Hepatocyte (in vitro differentiated cells): ENCODE data around the gene CLTB.

Experiments
- CTCF ChIP-seq: fragments of 200-600 bp; sonication (generic); IDR thresholded peaks from 2 replicates; pipeline ENCODE4 v1.5.1; 2016; ENCODE audit warnings: antibody characterized with exemption, mild to moderate bottlenecking; ENCODE audit not compliant: poor library complexity
- EZH2 ChIP-seq: fragments of 200-600 bp; sonication (generic); IDR thresholded peaks from 2 replicates; pipeline ENCODE4 v1.6.1; 2016; ENCODE audit warnings: antibody characterized with exemption, mild to moderate bottlenecking, borderline replicate concordance
- EZH2phosphoT487 ChIP-seq: fragments of 200-600 bp; sonication (generic); IDR thresholded peaks from one replicate; pipeline ENCODE4 v1.6.1; 2018; ENCODE audit warnings: antibody characterized with exemption, mild to moderate bottlenecking, low read depth, moderate library complexity; ENCODE audit not compliant: unreplicated experiment, severe bottlenecking

GRCh38 chr5:176438959-176439757 lies 22.8 kb upstream of the CLTB start:
- TF ChIP-seq CTCF (no peak), EZH2 (no peak), EZH2phosphoT487 (no peak)
